IMR-90 (cell line): ENCODE measurements around the gene PPP6R3.
"Not testable (repeated sequence)": the region's sequence is repeated elsewhere in the genome, so short reads cannot be mapped to it uniquely, and the experiment has no call there.

Experiments used
- FOS ChIP-seq: fragments of 150-350 bp; IDR thresholded peaks from 2 replicates; pipeline ENCODE4 v1.6.1; 2016; ENCODE audit warnings: low read depth, low read length
- MAFK ChIP-seq: IDR thresholded peaks from 2 replicates; pipeline ENCODE4 v1.6.1; 2012; ENCODE audit warnings: low read depth, low read length, improper control_type of control experiment
- POLR2A ChIP-seq: IDR thresholded peaks from 2 replicates; pipeline ENCODE4 v1.6.1; 2012; ENCODE audit warnings: mild to moderate bottlenecking, low read depth, low read length
- RAD21 ChIP-seq: IDR thresholded peaks from 2 replicates; pipeline ENCODE4 v1.6.1; 2012; ENCODE audit warnings: low read length, improper control_type of control experiment
- SMC3 ChIP-seq: fragments of 150-350 bp; IDR thresholded peaks from 2 replicates; pipeline ENCODE4 v1.6.1; 2016; ENCODE audit warnings: low read depth, mild to moderate bottlenecking, antibody characterized with exemption, low read length, moderate library complexity
- TF ChIP-seq, protein P1 (sequence below): conservative IDR thresholded peaks from 2 replicates; pipeline ENCODE4 v1.5.1; 2012; ENCODE audit warnings: mild to moderate bottlenecking, low read depth, low read length, improper control_type of control experiment

DNA sequence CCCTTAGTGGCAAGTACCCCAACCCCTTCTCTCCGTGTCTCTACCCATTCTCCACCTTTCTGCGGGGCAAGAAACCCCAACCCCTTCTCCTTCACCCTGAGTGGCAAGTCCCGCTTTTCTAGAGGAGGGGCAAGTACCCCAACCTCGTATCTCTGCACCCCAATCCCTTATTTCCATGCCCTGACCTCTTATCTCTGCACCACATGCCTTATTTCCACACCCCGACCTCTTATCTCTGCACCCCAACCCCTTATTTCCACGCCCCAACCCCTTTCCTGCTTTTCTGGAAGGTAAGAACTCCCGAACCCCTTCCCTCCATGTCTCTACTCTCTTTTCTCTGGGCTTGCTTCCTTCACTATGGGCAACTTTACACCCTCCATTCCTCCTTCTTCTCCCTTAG, 174.1 kb downstream of the PPP6R3 start:
- TF ChIP-seq, protein P1, sequence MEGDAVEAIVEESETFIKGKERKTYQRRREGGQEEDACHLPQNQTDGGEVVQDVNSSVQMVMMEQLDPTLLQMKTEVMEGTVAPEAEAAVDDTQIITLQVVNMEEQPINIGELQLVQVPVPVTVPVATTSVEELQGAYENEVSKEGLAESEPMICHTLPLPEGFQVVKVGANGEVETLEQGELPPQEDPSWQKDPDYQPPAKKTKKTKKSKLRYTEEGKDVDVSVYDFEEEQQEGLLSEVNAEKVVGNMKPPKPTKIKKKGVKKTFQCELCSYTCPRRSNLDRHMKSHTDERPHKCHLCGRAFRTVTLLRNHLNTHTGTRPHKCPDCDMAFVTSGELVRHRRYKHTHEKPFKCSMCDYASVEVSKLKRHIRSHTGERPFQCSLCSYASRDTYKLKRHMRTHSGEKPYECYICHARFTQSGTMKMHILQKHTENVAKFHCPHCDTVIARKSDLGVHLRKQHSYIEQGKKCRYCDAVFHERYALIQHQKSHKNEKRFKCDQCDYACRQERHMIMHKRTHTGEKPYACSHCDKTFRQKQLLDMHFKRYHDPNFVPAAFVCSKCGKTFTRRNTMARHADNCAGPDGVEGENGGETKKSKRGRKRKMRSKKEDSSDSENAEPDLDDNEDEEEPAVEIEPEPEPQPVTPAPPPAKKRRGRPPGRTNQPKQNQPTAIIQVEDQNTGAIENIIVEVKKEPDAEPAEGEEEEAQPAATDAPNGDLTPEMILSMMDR = not testable (repeated sequence)
- TF ChIP-seq FOS, POLR2A, SMC3, RAD21, MAFK: not testable (repeated sequence)
